ENCODE results near the gene GGTA1.

DNA sequence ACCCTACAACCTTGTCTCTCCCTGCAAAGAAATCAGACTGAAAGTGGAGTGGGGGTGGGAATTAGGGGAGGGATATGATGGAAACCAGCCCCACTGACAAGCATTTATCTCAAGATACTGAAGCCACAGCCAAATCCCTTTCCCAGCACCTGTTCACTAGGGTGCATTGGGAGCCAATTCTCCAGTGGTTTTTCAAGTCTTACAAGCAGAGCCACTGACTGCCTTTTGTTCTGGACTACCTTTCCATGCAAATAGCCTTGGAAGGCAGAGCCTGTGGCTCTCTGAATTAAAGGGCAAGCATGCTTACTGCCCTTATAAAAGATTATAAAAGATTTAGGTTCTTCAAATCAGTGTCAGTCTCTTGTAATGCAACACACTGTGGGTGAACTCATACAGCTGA is 8.8 kb upstream of the GGTA1 start:
- TF ChIP-seq, protein P1, sequence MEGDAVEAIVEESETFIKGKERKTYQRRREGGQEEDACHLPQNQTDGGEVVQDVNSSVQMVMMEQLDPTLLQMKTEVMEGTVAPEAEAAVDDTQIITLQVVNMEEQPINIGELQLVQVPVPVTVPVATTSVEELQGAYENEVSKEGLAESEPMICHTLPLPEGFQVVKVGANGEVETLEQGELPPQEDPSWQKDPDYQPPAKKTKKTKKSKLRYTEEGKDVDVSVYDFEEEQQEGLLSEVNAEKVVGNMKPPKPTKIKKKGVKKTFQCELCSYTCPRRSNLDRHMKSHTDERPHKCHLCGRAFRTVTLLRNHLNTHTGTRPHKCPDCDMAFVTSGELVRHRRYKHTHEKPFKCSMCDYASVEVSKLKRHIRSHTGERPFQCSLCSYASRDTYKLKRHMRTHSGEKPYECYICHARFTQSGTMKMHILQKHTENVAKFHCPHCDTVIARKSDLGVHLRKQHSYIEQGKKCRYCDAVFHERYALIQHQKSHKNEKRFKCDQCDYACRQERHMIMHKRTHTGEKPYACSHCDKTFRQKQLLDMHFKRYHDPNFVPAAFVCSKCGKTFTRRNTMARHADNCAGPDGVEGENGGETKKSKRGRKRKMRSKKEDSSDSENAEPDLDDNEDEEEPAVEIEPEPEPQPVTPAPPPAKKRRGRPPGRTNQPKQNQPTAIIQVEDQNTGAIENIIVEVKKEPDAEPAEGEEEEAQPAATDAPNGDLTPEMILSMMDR (IDR thresholded peaks at IDR 0.05; ENCODE audit: low read length), result no peak
- TF ChIP-seq EZH2 (IDR thresholded peaks at IDR 0.05; ENCODE audit: borderline replicate concordance, low read length), result no peak

Measured in OCI-LY1 (cell line).